Measurements from ENCODE around the gene GBX1. TPM values are rescaled to one million over a fixed set of nuclear protein-coding genes. Genes with fewer than 3 reads are reported as not detected.

Gene GBX1
- total RNA-seq, 1 experiment from 2014 or later = not detected

- no peak for DNase-seq
- peaks cover 16% of the 10 kb centered on the region for H3K27me3 Mint-ChIP-seq (ENCODE audit: insufficient read depth, unreplicated experiment)
- no peak overlapping the region for H3K4me3 Mint-ChIP-seq (ENCODE audit: unreplicated experiment)
- CTCF ChIA-PET = interaction anchor here (0.6 to 1.3 kb wide), 2 partner anchors 35 to 1423 kb away, joined by 3 read pairs; no protein-coding TSS in a partner anchor
- no peak for TF ChIP-seq CTCF (IDR thresholded peaks at IDR 0.05; ENCODE audit: insufficient read depth in 1 of 2, low read depth in 1 of 2, low read length in 1 of 2, severe bottlenecking in 1 of 2, unreplicated experiment in 1 of 2)
- no peaks in the 10 kb centered on the region for H3K4me1 ChIP-seq
- no peaks in the 10 kb centered on the region; the same call in 1 of the 2 replicates for H3K27me3 ChIP-seq (replicated peaks; ENCODE audit: control insufficient read depth, insufficient read depth, low read length)
- no peak overlapping the region for H3K4me3 ChIP-seq (ENCODE audit: low read depth, low read length)
- no peaks in the 10 kb centered on the region for H3K36me3 ChIP-seq (ENCODE audit: control insufficient read depth, insufficient read depth, low read length)
- POLR2A ChIA-PET = no interaction called here
- H3K4me1 Mint-ChIP-seq (ENCODE audit: low read depth, unreplicated experiment) = peaks cover 8% of the 10 kb centered on the region
- H3K36me3 Mint-ChIP-seq (ENCODE audit: insufficient read depth, unreplicated experiment) = peaks cover 27% of the 10 kb centered on the region
- no peak overlapping the region for H3K27ac Mint-ChIP-seq (ENCODE audit: unreplicated experiment)
- H3K9me3 ChIP-seq = no peaks in the 10 kb centered on the region
- BruUV-seq (replicated peaks) = no TSS peak
- intact Hi-C loops (cut with micrococcal nuclease; ENCODE audit: unreplicated experiment) = no loop called here
- H3K9me3 Mint-ChIP-seq (ENCODE audit: unreplicated experiment) = no peaks in the 10 kb centered on the region
Measured at GRCh38 chr7:151209588-151209987, 42.1 kb upstream of the GBX1 start.

GRCh38 chr7:151208253-151208862 is 40.9 kb upstream of the GBX1 start:
- no peaks in the 10 kb centered on the region; the same call in 1 of the 2 replicates for H3K27me3 ChIP-seq (replicated peaks; ENCODE audit: control insufficient read depth, insufficient read depth, low read length)
- Mint-ChIP-seq H3K27ac (ENCODE audit: unreplicated experiment) (no peak overlapping the region), H3K9me3 (ENCODE audit: unreplicated experiment) (no peaks in the 10 kb centered on the region), H3K36me3 (ENCODE audit: insufficient read depth, unreplicated experiment) (peaks cover 26% of the 10 kb centered on the region), H3K27me3 (ENCODE audit: insufficient read depth, unreplicated experiment) (peaks cover 17% of the 10 kb centered on the region), H3K4me3 (ENCODE audit: unreplicated experiment) (no peak overlapping the region), H3K4me1 (ENCODE audit: low read depth, unreplicated experiment) (peaks cover 8% of the 10 kb centered on the region)
- H3K9me3 ChIP-seq = no peaks in the 10 kb centered on the region
- BruUV-seq (replicated peaks) = no TSS peak
- H3K36me3 ChIP-seq (ENCODE audit: control insufficient read depth, insufficient read depth, low read length) = no peaks in the 10 kb centered on the region
- ChIA-PET CTCF (interaction anchor here (1.3 kb wide), 1 partner anchor 36 kb away, joined by 3 read pairs; no protein-coding TSS in a partner anchor), POLR2A (no interaction called here)
- DNase-seq = no peak
- no peaks in the 10 kb centered on the region for H3K4me1 ChIP-seq
- H3K4me3 ChIP-seq (ENCODE audit: low read depth, low read length) = no peak overlapping the region
- no peak for TF ChIP-seq CTCF (IDR thresholded peaks at IDR 0.05; ENCODE audit: insufficient read depth in 1 of 2, low read depth in 1 of 2, low read length in 1 of 2, severe bottlenecking in 1 of 2, unreplicated experiment in 1 of 2)
- intact Hi-C loops (cut with micrococcal nuclease; ENCODE audit: unreplicated experiment) = no loop called here

GRCh38 chr7:151207804-151208203 is 40.3 kb upstream of the GBX1 start:
- no peak for DNase-seq
- TF ChIP-seq CTCF (IDR thresholded peaks at IDR 0.05; ENCODE audit: insufficient read depth in 1 of 2, low read depth in 1 of 2, low read length in 1 of 2, severe bottlenecking in 1 of 2, unreplicated experiment in 1 of 2) = no peak
- no peak overlapping the region for H3K4me3 ChIP-seq (ENCODE audit: low read depth, low read length)
- H3K4me1 Mint-ChIP-seq (ENCODE audit: low read depth, unreplicated experiment) = peaks cover 8% of the 10 kb centered on the region
- ChIA-PET POLR2A (no interaction called here), CTCF (interaction anchor here (0.7 kb wide), 1 partner anchor 31 kb away, joined by 4 read pairs; no protein-coding TSS in a partner anchor)
- H3K27ac Mint-ChIP-seq (ENCODE audit: unreplicated experiment) = no peak overlapping the region
- peaks cover 17% of the 10 kb centered on the region for H3K27me3 Mint-ChIP-seq (ENCODE audit: insufficient read depth, unreplicated experiment)
- no TSS peak for BruUV-seq (replicated peaks)
- H3K9me3 ChIP-seq = no peaks in the 10 kb centered on the region
- no peaks in the 10 kb centered on the region for H3K9me3 Mint-ChIP-seq (ENCODE audit: unreplicated experiment)
- no peaks in the 10 kb centered on the region; the same call in 1 of the 2 replicates for H3K27me3 ChIP-seq (replicated peaks; ENCODE audit: control insufficient read depth, insufficient read depth, low read length)
- H3K36me3 Mint-ChIP-seq (ENCODE audit: insufficient read depth, unreplicated experiment) = peaks cover 20% of the 10 kb centered on the region
- no peak overlapping the region for H3K4me3 Mint-ChIP-seq (ENCODE audit: unreplicated experiment)
- no peaks in the 10 kb centered on the region for H3K4me1 ChIP-seq
- no peaks in the 10 kb centered on the region for H3K36me3 ChIP-seq (ENCODE audit: control insufficient read depth, insufficient read depth, low read length)
- intact Hi-C loops (cut with micrococcal nuclease; ENCODE audit: unreplicated experiment) = no loop called here
